Erythroblast (primary cell): ENCODE results near the gene MAPK12.

ENCODE experiments used
- GATA1 ChIP-seq: IDR thresholded peaks from 2 replicates; pipeline ENCODE4 v1.6.1; 2011; ENCODE audit warnings: low read depth, mild to moderate bottlenecking, control low read depth, low read length, moderate library complexity
- POLR2A ChIP-seq: IDR thresholded peaks from 2 replicates; pipeline ENCODE4 v1.6.1; 2011; ENCODE audit warnings: mild to moderate bottlenecking, low read length

DNA sequence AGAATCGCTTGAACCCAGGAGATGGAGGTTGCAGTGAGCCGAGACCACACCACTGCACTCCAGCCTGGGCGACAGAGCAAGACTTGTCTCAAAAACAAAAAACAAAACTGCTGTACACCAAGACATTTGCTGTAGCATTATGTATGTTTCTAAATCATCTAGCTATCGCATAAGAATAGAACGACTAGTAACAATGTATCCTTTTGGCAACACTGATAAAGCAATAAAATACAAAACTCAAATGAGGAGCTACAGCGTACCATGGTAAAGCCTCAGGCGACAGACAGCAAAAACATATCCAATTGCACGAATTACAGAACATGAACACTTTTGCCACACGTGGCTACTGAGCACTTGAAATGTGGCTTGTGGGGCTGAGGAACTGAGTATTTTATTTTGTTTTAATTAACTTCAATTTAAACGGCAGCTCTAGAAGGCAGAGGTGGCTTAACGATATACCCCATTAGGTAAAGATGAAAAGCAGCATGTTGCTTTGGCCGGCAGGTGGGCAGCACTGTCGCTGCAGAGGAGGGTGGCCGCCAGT, 19.0 kb downstream of the MAPK12 start:
- TF ChIP-seq POLR2A (no peak), GATA1 (no peak)
